Measurements from ENCODE around the gene WAC. TPM values are rescaled to one million over a fixed set of nuclear protein-coding genes. Genes with fewer than 3 reads are reported as not detected.
"Not testable (repeated sequence)": the region's sequence is repeated elsewhere in the genome, so short reads cannot be mapped to it uniquely, and the experiment has no call there.

Gene WAC
- total RNA-seq, 2 experiments from 2014 or later, result 126 to 145 TPM

- ChIA-PET POLR2A (no interaction called here), CTCF (interaction anchor here (0.5 kb wide), 1 partner anchor 207 kb away, joined by 3 read pairs; no protein-coding TSS in a partner anchor)
- Mint-ChIP-seq H3K4me3 (no peak overlapping the region), H3K27ac (no peak overlapping the region), H3K4me1 (peaks cover 43% of the 10 kb centered on the region), H3K9me3 (no peaks in the 10 kb centered on the region), H3K27me3 (no peaks in the 10 kb centered on the region), H3K36me3 (ENCODE audit: low read depth) (peaks cover 68% of the 10 kb centered on the region)
- no peak for DNase-seq
Measured at GRCh38 chr10:28558923-28559508, 26.1 kb downstream of the WAC start.

- H3K4me1 Mint-ChIP-seq, result peaks cover 42% of the 10 kb centered on the region
- no peak overlapping the region for H3K4me3 Mint-ChIP-seq
- DNase-seq, result no peak
- no peak overlapping the region for H3K27ac Mint-ChIP-seq
- H3K27me3 Mint-ChIP-seq, result no peaks in the 10 kb centered on the region
- no peaks in the 10 kb centered on the region for H3K9me3 Mint-ChIP-seq
- ChIA-PET POLR2A (no interaction called here), CTCF (no interaction called here)
- peaks cover 68% of the 10 kb centered on the region for H3K36me3 Mint-ChIP-seq (ENCODE audit: low read depth)
Measured at GRCh38 chr10:28559618-28560017, 26.7 kb downstream of the WAC start.

- Mint-ChIP-seq H3K36me3 (ENCODE audit: low read depth) (peaks cover 63% of the 10 kb centered on the region), H3K27me3 (no peaks in the 10 kb centered on the region), H3K27ac (no peak overlapping the region), H3K4me3 (no peak overlapping the region), H3K4me1 (peaks cover 39% of the 10 kb centered on the region), H3K9me3 (no peaks in the 10 kb centered on the region)
- POLR2A ChIA-PET, result interaction anchor here (0.6 kb wide), 1 partner anchor 71 kb away, joined by 3 read pairs; no protein-coding TSS in a partner anchor
- CTCF ChIA-PET, result no interaction called here
- no peak for DNase-seq
Measured at GRCh38 chr10:28560617-28561016, 27.7 kb downstream of the WAC start.

GRCh38 chr10:28561531-28561930, 28.6 kb downstream of the WAC start:
- ChIA-PET CTCF (no interaction called here), POLR2A (no interaction called here)
- Mint-ChIP-seq H3K27me3 (no peaks in the 10 kb centered on the region), H3K4me1 (peaks cover 43% of the 10 kb centered on the region), H3K9me3 (no peaks in the 10 kb centered on the region), H3K36me3 (ENCODE audit: low read depth) (peaks cover 59% of the 10 kb centered on the region), H3K4me3 (no peak overlapping the region), H3K27ac (no peak overlapping the region)
- no peak for DNase-seq

GRCh38 chr10:28564905-28565304, 32.0 kb downstream of the WAC start:
- Mint-ChIP-seq H3K27me3 (no peaks in the 10 kb centered on the region), H3K4me1 (peaks cover 57% of the 10 kb centered on the region), H3K27ac (no peak overlapping the region), H3K36me3 (ENCODE audit: low read depth) (peaks cover 44% of the 10 kb centered on the region), H3K9me3 (no peaks in the 10 kb centered on the region), H3K4me3 (no peak overlapping the region)
- CTCF ChIA-PET, result interaction anchor here (0.8 to 1.5 kb wide), 4 partner anchors 8 to 28 kb away, joined by 3 read pairs; no protein-coding TSS in a partner anchor
- DNase-seq, result no peak
- POLR2A ChIA-PET, result no interaction called here

- POLR2A ChIA-PET, result no interaction called here
- no peak for DNase-seq
- Mint-ChIP-seq H3K27ac (no peak overlapping the region), H3K4me3 (no peak overlapping the region), H3K9me3 (no peaks in the 10 kb centered on the region), H3K4me1 (peaks cover 59% of the 10 kb centered on the region), H3K36me3 (ENCODE audit: low read depth) (peaks cover 41% of the 10 kb centered on the region), H3K27me3 (no peaks in the 10 kb centered on the region)
- CTCF ChIA-PET, result no interaction called here
Measured at GRCh38 chr10:28566458-28567015, 33.6 kb downstream of the WAC start.

GRCh38 chr10:28569506-28570159, 36.7 kb downstream of the WAC start:
- POLR2A ChIA-PET, result no interaction called here
- Mint-ChIP-seq H3K36me3 (ENCODE audit: low read depth) (peaks cover 38% of the 10 kb centered on the region), H3K27ac (no peak overlapping the region), H3K9me3 (no peaks in the 10 kb centered on the region), H3K27me3 (no peaks in the 10 kb centered on the region), H3K4me1 (peaks cover 61% of the 10 kb centered on the region), H3K4me3 (no peak overlapping the region)
- DNase-seq, result no peak
- CTCF ChIA-PET, result no interaction called here

- peaks cover 42% of the 10 kb centered on the region for H3K36me3 Mint-ChIP-seq (ENCODE audit: low read depth)
- no peak overlapping the region for H3K4me3 Mint-ChIP-seq
- H3K27me3 Mint-ChIP-seq, result no peaks in the 10 kb centered on the region
- ChIA-PET POLR2A (no interaction called here), CTCF (no interaction called here)
- H3K4me1 Mint-ChIP-seq, result peaks cover 66% of the 10 kb centered on the region
- H3K9me3 Mint-ChIP-seq, result no peaks in the 10 kb centered on the region
- no peak overlapping the region for H3K27ac Mint-ChIP-seq
- DNase-seq, result no peak
Measured at GRCh38 chr10:28570598-28570997, 37.7 kb downstream of the WAC start.

- no peak for DNase-seq
- peaks cover 42% of the 10 kb centered on the region for H3K36me3 Mint-ChIP-seq (ENCODE audit: low read depth)
- peaks cover 64% of the 10 kb centered on the region for H3K4me1 Mint-ChIP-seq
- CTCF ChIA-PET, result no interaction called here
- POLR2A ChIA-PET, result interaction anchor here (0.6 kb wide), 1 partner anchor 994 kb away, joined by 8 read pairs; no protein-coding TSS in a partner anchor
- H3K27me3 Mint-ChIP-seq, result no peaks in the 10 kb centered on the region
- no peak overlapping the region for H3K27ac Mint-ChIP-seq
- H3K9me3 Mint-ChIP-seq, result no peaks in the 10 kb centered on the region
- H3K4me3 Mint-ChIP-seq, result no peak overlapping the region
Measured at GRCh38 chr10:28571265-28571664, 38.3 kb downstream of the WAC start.

- Mint-ChIP-seq H3K4me1 (peaks cover 48% of the 10 kb centered on the region), H3K36me3 (ENCODE audit: low read depth) (peaks cover 38% of the 10 kb centered on the region)
- H3K4me3 Mint-ChIP-seq, H3K27ac Mint-ChIP-seq, H3K9me3 Mint-ChIP-seq, H3K27me3 Mint-ChIP-seq, DNase-seq, POLR2A ChIA-PET: not testable (repeated sequence)
- CTCF ChIA-PET, result interaction anchor here (1.3 kb wide), 1 partner anchor 16 kb away, joined by 4 read pairs; no protein-coding TSS in a partner anchor
Measured at GRCh38 chr10:28574214-28574613, 41.3 kb downstream of the WAC start.

- CTCF ChIA-PET, result interaction anchor here (1.6 kb wide), 1 partner anchor 10 kb away, joined by 4 read pairs; no protein-coding TSS in a partner anchor
- no peak for DNase-seq
- POLR2A ChIA-PET, result no interaction called here
- no peaks in the 10 kb centered on the region for H3K9me3 Mint-ChIP-seq
- H3K4me1 Mint-ChIP-seq, result peaks cover 44% of the 10 kb centered on the region
- no peaks in the 10 kb centered on the region for H3K27me3 Mint-ChIP-seq
- H3K4me3 Mint-ChIP-seq, result no peak overlapping the region
- H3K27ac Mint-ChIP-seq, result no peak overlapping the region
- peaks cover 31% of the 10 kb centered on the region for H3K36me3 Mint-ChIP-seq (ENCODE audit: low read depth)
Measured at GRCh38 chr10:28575852-28576251, 42.9 kb downstream of the WAC start.

- Mint-ChIP-seq H3K9me3 (no peaks in the 10 kb centered on the region), H3K4me1 (peaks cover 48% of the 10 kb centered on the region), H3K27me3 (no peaks in the 10 kb centered on the region), H3K4me3 (no peak overlapping the region), H3K36me3 (ENCODE audit: low read depth) (peaks cover 30% of the 10 kb centered on the region), H3K27ac (no peak overlapping the region)
- ChIA-PET CTCF (interaction anchor here (1.6 kb wide), 1 partner anchor 9 kb away, joined by 4 read pairs; no protein-coding TSS in a partner anchor), POLR2A (no interaction called here)
- DNase-seq, result no peak
Measured at GRCh38 chr10:28577506-28577905, 44.6 kb downstream of the WAC start.

- no peak for DNase-seq
- Mint-ChIP-seq H3K27me3 (no peaks in the 10 kb centered on the region), H3K36me3 (ENCODE audit: low read depth) (peaks cover 25% of the 10 kb centered on the region), H3K27ac (no peak overlapping the region), H3K9me3 (no peaks in the 10 kb centered on the region), H3K4me3 (no peak overlapping the region), H3K4me1 (peaks cover 42% of the 10 kb centered on the region)
- CTCF ChIA-PET, result no interaction called here
- POLR2A ChIA-PET, result no interaction called here
Measured at GRCh38 chr10:28578454-28578853, 45.5 kb downstream of the WAC start.
